Measurements from ENCODE around the gene CST6. TPM values are rescaled to one million over a fixed set of nuclear protein-coding genes. Genes with fewer than 3 reads are reported as not detected.

Gene CST6
- total RNA-seq, 1 donor: 2.9 TPM

DNA sequence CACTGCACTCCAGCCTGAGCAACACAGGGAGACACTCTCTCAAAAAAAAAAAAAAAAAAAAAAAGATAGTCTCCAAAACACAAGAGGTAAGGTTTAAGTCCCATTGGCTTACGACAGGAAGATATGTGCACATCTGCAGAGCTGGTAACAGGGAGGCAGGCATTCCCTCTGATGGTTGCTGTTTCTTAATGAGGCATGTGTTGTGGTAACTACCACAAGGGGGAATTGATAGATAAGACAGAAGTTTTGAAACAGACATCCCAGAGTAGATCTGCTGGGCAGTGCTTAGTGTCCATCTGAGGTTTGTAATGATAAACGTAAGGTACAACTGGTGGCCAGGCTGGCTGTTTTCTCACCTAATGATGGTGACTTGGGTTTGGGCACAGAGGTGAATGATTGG is 14.5 kb upstream of the CST6 start:
- Histone ChIP-seq H3K36me3 (ENCODE audit: insufficient read depth, low read length) (peaks cover 40% of the 10 kb centered on the region), H2AFZ (ENCODE audit: low read length) (no peak overlapping the region)
- TF ChIP-seq, protein P1, sequence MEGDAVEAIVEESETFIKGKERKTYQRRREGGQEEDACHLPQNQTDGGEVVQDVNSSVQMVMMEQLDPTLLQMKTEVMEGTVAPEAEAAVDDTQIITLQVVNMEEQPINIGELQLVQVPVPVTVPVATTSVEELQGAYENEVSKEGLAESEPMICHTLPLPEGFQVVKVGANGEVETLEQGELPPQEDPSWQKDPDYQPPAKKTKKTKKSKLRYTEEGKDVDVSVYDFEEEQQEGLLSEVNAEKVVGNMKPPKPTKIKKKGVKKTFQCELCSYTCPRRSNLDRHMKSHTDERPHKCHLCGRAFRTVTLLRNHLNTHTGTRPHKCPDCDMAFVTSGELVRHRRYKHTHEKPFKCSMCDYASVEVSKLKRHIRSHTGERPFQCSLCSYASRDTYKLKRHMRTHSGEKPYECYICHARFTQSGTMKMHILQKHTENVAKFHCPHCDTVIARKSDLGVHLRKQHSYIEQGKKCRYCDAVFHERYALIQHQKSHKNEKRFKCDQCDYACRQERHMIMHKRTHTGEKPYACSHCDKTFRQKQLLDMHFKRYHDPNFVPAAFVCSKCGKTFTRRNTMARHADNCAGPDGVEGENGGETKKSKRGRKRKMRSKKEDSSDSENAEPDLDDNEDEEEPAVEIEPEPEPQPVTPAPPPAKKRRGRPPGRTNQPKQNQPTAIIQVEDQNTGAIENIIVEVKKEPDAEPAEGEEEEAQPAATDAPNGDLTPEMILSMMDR (IDR thresholded peaks at IDR 0.05; ENCODE audit: extremely low read depth, low read depth, low read length): no peak

DNA sequence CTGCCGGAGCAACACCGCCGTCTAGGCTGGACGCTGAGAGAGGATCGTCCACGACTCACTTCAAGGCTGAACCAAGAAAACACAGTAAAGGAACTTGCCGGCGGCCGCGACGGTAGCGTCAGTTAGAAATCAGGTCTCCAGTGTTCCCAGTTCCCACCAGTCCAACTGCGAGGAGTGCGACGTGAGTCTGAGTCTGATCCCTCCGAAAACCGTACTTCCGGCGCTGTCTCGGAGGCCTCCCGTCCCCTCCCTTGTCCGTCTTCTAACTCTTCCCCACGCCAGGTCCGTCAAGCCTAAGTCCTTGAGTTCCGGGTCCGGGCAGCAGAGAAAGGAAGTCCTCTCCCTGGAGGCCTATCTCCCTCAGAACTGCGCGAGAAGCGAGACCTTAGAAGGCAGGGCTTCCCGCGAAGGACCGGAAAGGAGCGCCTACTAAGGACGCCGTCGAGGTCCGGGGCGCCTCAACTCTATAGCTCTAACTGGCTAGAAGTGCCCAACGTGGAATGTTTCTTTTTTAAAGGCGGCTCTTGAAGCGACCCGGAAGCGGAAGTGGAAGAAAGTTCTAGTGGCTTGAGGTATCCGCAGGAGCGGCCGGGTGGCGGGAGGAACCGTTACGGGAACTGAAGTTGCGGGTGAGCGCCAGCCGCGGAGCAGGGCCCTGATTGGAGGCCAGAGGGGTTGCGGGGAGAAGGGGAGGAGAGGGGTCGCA is 9.7 kb upstream of the CST6 start, which contains the start of the genes BANF1 and EIF1AD:
TSS of gene BANF1 (plus strand) at position 562 of the 706 bp plus-strand sequence. CDS start 748 bp downstream, outside the sequence.
TSS of gene EIF1AD (minus strand) at position 216 of the 706 bp plus-strand sequence. CDS start 1,768 bp downstream, outside the sequence.
- Histone ChIP-seq H3K27me3 (ENCODE audit: insufficient read depth, low read length) (no peaks in the 10 kb centered on the region), H3K27ac (ENCODE audit: low read depth, low read length) (peak within 1 kb of the TSS; percentile 93), H4K20me1 (ENCODE audit: insufficient read depth, low read length) (peaks cover 7% of the 10 kb centered on the region), H3K36me3 (ENCODE audit: insufficient read depth, low read length) (peaks cover 46% of the 10 kb centered on the region), H3K4me2 (ENCODE audit: insufficient read depth, low read length) (peak within 1 kb of the TSS; percentile 90), H2AFZ (ENCODE audit: low read length) (peak within 1 kb of the TSS; percentile 98), H3K4me1 (ENCODE audit: insufficient read depth, low read length) (peaks cover 7% of the 10 kb centered on the region), H3K9me3 (ENCODE audit: low read depth, low read length) (no peaks in the 10 kb centered on the region), H3K79me2 (ENCODE audit: insufficient read depth, low read length) (peaks cover 51% of the 10 kb centered on the region), H3K4me3 (ENCODE audit: insufficient read depth, low read length) (peak within 1 kb of the TSS; percentile 95)
- TF ChIP-seq, protein P1 (IDR thresholded peaks at IDR 0.05; ENCODE audit: extremely low read depth, low read depth, low read length): no peak
- peak; percentile 99 for DNase-seq (ENCODE audit: insufficient read length, low spot score, missing footprints)

More for the DNA sequence above, 14.5 kb upstream of the CST6 start:
- Histone ChIP-seq H3K4me1 (ENCODE audit: insufficient read depth, low read length) (no peaks in the 10 kb centered on the region), H3K4me2 (ENCODE audit: insufficient read depth, low read length) (no peak overlapping the region), H3K9me3 (ENCODE audit: low read depth, low read length) (no peaks in the 10 kb centered on the region), H4K20me1 (ENCODE audit: insufficient read depth, low read length) (peaks cover 7% of the 10 kb centered on the region), H3K27me3 (ENCODE audit: insufficient read depth, low read length) (no peaks in the 10 kb centered on the region), H3K79me2 (ENCODE audit: insufficient read depth, low read length) (peaks cover 33% of the 10 kb centered on the region), H3K4me3 (ENCODE audit: insufficient read depth, low read length) (no peak overlapping the region), H3K27ac (ENCODE audit: low read depth, low read length) (no peak overlapping the region)
- DNase-seq (ENCODE audit: insufficient read length, low spot score, missing footprints): peak; percentile 80

DNA sequence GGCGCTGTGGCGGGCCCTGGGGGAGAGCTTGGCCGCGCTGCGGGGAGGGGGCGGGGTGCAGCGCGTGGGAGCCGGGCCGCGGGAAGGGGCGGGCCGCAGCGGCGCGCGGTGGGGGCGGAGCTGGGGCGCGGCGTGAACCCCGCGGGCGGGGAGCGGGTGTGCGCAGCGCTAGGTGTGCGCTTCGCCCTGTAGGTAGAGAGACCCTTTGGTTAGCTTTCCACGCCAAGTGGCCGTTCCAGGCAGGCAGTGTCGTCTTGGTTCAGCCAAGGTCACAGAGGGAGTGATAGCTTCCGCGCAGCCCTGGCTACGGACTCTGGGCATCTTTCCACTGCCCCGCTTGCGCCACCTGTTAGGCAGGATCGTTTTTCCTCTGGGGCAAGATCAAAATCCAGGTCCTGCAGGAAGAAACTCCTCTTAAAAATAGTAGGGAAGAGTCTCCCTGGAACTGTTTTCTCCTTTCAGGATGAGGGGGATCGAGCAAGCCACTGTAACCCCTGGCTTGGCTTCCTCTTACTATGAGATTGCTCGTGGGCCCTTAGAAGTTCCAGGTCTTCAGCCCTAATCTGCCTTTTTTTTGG is 9.1 kb upstream of the CST6 start:
- H4K20me1 ChIP-seq (ENCODE audit: insufficient read depth, low read length): peaks cover 7% of the 10 kb centered on the region
- peak overlapping the region; percentile 93 for H3K27ac ChIP-seq (ENCODE audit: low read depth, low read length)
- H3K4me1 ChIP-seq (ENCODE audit: insufficient read depth, low read length): peaks cover 7% of the 10 kb centered on the region
- H3K4me2 ChIP-seq (ENCODE audit: insufficient read depth, low read length): peak overlapping the region; percentile 90
- H3K27me3 ChIP-seq (ENCODE audit: insufficient read depth, low read length): no peaks in the 10 kb centered on the region
- H3K79me2 ChIP-seq (ENCODE audit: insufficient read depth, low read length): peaks cover 51% of the 10 kb centered on the region
- H2AFZ ChIP-seq (ENCODE audit: low read length): peak overlapping the region; percentile 98
- peaks cover 40% of the 10 kb centered on the region for H3K36me3 ChIP-seq (ENCODE audit: insufficient read depth, low read length)
- TF ChIP-seq, protein P1 (IDR thresholded peaks at IDR 0.05; ENCODE audit: extremely low read depth, low read depth, low read length): no peak
- no peaks in the 10 kb centered on the region for H3K9me3 ChIP-seq (ENCODE audit: low read depth, low read length)
- peak; percentile 92 for DNase-seq (ENCODE audit: insufficient read length, low spot score, missing footprints)
- H3K4me3 ChIP-seq (ENCODE audit: insufficient read depth, low read length): peak overlapping the region; percentile 95

DNA sequence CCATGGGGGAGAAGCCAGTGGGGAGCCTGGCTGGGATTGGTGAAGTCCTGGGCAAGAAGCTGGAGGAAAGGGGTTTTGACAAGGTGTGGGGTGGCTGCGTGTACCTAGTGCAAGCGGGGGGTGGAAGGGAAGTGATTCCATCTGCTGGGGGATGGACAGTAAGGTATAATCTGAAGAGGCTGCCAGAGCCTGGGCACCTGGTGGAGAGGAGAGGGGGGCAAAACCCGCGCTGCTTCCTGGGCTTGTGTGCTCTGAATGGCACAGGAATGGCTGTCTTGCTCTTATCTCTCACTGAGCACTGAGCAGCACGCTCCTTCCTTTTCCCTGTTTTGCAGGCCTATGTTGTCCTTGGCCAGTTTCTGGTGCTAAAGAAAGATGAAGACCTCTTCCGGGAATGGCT is 8.5 kb upstream of the CST6 start:
- H3K36me3 ChIP-seq (ENCODE audit: insufficient read depth, low read length): peaks cover 34% of the 10 kb centered on the region
- H3K4me2 ChIP-seq (ENCODE audit: insufficient read depth, low read length): peak overlapping the region; percentile 90
- no peaks in the 10 kb centered on the region for H3K9me3 ChIP-seq (ENCODE audit: low read depth, low read length)
- no peak overlapping the region for H3K27ac ChIP-seq (ENCODE audit: low read depth, low read length)
- H3K4me3 ChIP-seq (ENCODE audit: insufficient read depth, low read length): peak overlapping the region; percentile 95
- H2AFZ ChIP-seq (ENCODE audit: low read length): no peak overlapping the region
- TF ChIP-seq, protein P1 (IDR thresholded peaks at IDR 0.05; ENCODE audit: extremely low read depth, low read depth, low read length): no peak
- H3K27me3 ChIP-seq (ENCODE audit: insufficient read depth, low read length): no peaks in the 10 kb centered on the region
- peaks cover 7% of the 10 kb centered on the region for H3K4me1 ChIP-seq (ENCODE audit: insufficient read depth, low read length)
- H3K79me2 ChIP-seq (ENCODE audit: insufficient read depth, low read length): peaks cover 50% of the 10 kb centered on the region
- H4K20me1 ChIP-seq (ENCODE audit: insufficient read depth, low read length): peaks cover 7% of the 10 kb centered on the region
- DNase-seq (ENCODE audit: insufficient read length, low spot score, missing footprints): peak; percentile 9
